Chondrocyte (in vitro differentiated cells): Measurements from ENCODE around the gene GARIN5A. TPM values are rescaled to one million over a fixed set of nuclear protein-coding genes. Genes with fewer than 3 reads are reported as not detected.

Experiments used
- DNase-seq: peaks from one replicate; pipeline ENCODE4 v3.0.0; 2021; ENCODE audit warnings: mixed read lengths, low spot score
- H3K27ac Mint-ChIP-seq: one replicate; pipeline ENCODE4 v1.8.0; 2021; ENCODE audit warnings: mild to moderate bottlenecking, moderate library complexity, mixed read lengths; ENCODE audit not compliant: unreplicated experiment
- H3K27me3 Mint-ChIP-seq: 2 replicates; pipeline ENCODE4 v1.8.0; 2021; ENCODE audit warnings: low read depth, mixed read lengths
- H3K36me3 Mint-ChIP-seq: 2 replicates; pipeline ENCODE4 v1.8.0; 2021; ENCODE audit warnings: low read depth, mixed read lengths
- H3K4me1 Mint-ChIP-seq: 2 replicates; pipeline ENCODE4 v1.8.0; 2021; ENCODE audit warnings: low read depth, mild to moderate bottlenecking, mixed read lengths
- H3K4me3 Mint-ChIP-seq: one replicate; pipeline ENCODE4 v1.8.0; 2021; ENCODE audit warnings: mild to moderate bottlenecking, moderate library complexity, mixed read lengths; ENCODE audit not compliant: unreplicated experiment
- H3K9me3 Mint-ChIP-seq: 2 replicates; pipeline ENCODE4 v1.8.0; 2021; ENCODE audit warnings: low read depth, mixed read lengths
- total RNA-seq: library from RNA; stranded (reverse); gene quantifications from 3 replicates; pipeline ENCODE4 v1.2.1, GENCODE V29; 2021
- TF ChIP-seq, protein P1 (sequence below): fragments of 200-600 bp; sonication (generic); IDR thresholded peaks from 2 replicates; pipeline ENCODE4 v1.5.0; 2021; ENCODE audit warnings: antibody characterized with exemption, mild to moderate bottlenecking, moderate library complexity

GARIN5A gene
- total RNA-seq, 1 donor from 2014 or later: 1.9 TPM

DNA sequence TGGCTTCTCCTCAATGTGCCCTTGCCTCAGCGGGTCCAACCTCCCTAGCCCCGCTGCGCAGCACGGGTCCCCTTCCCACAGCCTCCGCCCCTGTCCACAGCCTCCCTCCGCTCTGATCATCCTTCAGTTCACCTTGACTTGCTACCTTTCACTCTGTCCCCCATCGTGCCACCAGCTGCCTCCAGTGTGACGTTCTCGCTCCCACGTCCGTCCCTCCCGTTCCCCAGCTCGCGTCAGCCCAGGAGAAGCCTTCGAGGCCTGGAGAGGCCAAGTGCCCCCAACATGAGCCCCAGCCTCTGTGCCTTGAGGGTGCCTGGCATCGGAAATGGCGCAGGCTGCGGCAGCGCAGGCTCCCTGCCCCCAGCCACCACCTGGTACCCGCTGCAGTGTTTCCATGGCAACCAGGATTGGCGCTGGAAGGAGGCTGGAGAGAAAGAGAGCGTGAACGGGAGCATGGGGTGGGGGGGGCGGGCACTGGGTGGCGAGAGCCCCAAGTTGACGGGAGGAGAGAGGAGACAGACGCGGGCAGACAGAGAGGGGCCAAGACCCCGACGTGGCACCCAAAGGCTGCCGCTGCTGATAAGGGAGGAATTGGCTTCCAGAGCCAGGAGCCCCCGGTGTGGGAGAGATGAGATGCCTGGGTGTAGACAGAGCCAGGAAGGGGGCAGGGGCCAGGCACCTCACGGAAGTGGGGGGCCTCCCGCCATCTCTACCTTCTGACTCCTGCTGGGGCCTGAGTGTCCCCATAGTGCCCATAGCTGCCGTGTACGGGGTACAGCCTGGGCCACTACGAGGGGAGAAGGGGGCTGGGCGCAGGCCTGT lies 37.9 kb upstream of the GARIN5A start:
- Mint-ChIP-seq H3K4me1 (peaks cover 16% of the 10 kb centered on the region), H3K27ac (no peak overlapping the region), H3K4me3 (no peak overlapping the region), H3K27me3 (no peaks in the 10 kb centered on the region), H3K9me3 (no peaks in the 10 kb centered on the region), H3K36me3 (no peaks in the 10 kb centered on the region)
- DNase-seq: peak; percentile 89
- TF ChIP-seq, protein P1, sequence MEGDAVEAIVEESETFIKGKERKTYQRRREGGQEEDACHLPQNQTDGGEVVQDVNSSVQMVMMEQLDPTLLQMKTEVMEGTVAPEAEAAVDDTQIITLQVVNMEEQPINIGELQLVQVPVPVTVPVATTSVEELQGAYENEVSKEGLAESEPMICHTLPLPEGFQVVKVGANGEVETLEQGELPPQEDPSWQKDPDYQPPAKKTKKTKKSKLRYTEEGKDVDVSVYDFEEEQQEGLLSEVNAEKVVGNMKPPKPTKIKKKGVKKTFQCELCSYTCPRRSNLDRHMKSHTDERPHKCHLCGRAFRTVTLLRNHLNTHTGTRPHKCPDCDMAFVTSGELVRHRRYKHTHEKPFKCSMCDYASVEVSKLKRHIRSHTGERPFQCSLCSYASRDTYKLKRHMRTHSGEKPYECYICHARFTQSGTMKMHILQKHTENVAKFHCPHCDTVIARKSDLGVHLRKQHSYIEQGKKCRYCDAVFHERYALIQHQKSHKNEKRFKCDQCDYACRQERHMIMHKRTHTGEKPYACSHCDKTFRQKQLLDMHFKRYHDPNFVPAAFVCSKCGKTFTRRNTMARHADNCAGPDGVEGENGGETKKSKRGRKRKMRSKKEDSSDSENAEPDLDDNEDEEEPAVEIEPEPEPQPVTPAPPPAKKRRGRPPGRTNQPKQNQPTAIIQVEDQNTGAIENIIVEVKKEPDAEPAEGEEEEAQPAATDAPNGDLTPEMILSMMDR: no peak

DNA sequence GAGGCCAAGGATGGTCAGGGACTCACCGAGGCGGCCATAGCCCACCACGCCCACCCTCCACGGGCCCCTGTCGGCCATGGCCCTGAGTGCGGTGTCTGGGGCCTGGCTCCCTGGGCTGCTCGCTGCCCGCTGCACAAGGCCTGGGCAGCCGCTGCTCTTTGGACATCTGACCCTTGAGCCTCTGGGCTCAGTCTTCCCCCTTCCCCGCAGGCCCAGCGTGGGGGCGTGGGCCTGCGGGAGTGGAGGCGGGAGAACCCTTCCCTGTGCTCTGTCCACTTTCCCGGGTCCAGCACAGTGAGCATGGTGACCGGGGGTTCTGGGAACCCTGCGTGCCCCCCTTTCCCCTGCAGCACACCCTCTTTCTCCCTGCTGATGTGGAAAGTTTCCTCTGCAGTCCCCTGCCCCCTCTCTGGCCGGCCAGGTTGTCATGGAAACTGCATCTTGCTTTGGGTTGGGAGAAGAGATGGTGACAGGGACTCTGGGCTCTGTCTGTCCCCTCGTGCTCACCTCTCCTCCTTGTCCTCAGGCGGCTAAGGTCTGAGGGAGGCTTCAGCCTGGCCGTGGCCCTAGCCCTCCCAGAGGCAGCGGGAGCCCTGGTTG lies 37.2 kb upstream of the GARIN5A start, which contains the start of gene ASPDH:
ASPDH (minus strand) TSS at position 168 of the 600 bp plus-strand sequence; CDS start at position 78, 90 bp downstream.
- TF ChIP-seq, protein P1: no peak
- Mint-ChIP-seq H3K9me3 (no peaks in the 10 kb centered on the region), H3K27ac (no peak within 1 kb of the TSS), H3K4me1 (peaks cover 22% of the 10 kb centered on the region), H3K27me3 (no peaks in the 10 kb centered on the region), H3K36me3 (peaks cover under 1% of the 10 kb centered on the region), H3K4me3 (no peak within 1 kb of the TSS)
- DNase-seq: peak; percentile 77

DNA sequence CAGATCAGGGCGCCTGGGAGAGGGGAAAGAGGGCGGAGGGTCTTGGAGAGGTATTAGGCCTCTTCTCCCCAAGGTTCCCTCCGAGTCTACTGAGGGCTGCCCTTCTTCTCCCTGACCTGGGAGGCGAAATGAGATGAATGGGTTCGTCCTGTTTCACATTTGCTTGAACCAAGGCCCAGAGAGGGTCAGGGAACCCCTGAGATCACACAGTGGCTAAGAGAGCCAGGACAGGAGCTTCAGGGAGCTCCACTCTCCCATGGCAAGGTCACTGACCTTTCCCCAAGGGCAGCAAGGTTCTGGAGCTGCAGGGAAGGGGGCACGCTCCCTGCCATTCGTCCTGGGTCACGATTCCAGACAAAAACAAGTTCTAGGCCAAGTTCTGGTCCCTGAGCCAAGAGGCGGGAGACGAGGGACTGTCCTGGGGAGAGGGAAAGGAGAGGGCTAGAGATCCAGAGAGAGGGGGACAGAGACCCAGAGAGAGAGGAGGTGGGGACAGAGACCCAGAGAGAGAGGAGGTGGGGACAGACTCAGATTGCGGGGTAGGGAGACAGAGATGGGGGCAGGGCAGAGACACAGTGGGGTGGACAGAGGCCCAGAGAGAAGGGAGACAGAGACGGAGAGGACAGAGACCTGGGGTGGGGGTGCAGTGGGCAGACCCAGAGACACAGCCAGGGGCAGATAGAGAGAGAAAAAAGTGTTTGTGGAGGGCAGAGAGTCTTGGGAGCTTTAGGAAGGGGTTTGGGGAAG lies 36.5 kb upstream of the GARIN5A start:
- no peaks in the 10 kb centered on the region for H3K27me3 Mint-ChIP-seq
- DNase-seq: peak; percentile 42
- TF ChIP-seq, protein P1: no peak
- H3K9me3 Mint-ChIP-seq: no peaks in the 10 kb centered on the region
- H3K4me3 Mint-ChIP-seq: no peak overlapping the region
- peaks cover 25% of the 10 kb centered on the region for H3K4me1 Mint-ChIP-seq
- H3K36me3 Mint-ChIP-seq: peaks cover 1% of the 10 kb centered on the region
- no peak overlapping the region for H3K27ac Mint-ChIP-seq

DNA sequence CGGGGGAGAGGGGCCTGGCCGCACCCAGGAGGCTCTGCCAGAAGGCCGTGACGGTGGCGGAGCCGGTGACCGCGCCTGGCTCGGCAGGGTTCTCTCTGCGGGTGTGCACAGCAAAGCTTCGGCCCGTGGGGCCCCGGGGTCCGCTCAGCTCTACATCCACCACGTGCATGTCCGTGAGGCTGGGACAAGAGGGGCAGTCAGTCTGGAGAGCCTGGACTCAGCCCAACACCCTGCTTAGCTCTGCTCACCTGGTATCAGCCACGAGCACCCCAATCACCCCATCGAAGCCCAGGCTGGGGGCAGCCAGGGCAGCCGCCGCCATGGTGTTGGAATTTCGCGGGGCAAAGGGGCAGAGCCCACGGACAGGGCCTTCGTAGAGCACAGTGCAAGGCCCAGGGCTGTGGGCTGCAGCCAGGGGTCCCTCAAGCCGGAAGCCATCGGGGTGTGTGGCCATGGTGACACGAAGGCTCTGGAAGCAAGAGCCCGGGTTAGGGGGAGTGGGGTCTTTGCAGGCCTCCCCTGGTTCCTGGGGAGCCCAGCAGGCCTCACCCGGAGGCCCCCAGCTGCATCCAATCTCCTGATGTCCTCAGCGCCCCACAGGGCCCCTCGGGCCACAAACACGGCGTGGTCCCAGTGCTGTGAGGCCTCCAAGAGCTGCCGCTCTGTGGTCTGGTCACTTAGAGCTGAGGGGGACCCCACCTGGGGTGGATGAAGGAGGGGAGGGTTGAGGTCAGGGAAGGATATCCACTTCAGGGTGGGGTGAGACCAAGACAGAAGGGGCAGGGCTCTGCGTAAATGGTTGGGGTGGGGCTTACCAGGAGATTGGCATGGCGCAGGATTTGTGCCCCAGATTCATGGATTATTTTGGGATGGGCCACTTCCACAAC lies 35.7 kb upstream of the GARIN5A start:
- Mint-ChIP-seq H3K27ac (no peak overlapping the region), H3K4me3 (no peak overlapping the region)

More for the DNA sequence above, 35.7 kb upstream of the GARIN5A start:
- peaks cover 25% of the 10 kb centered on the region for H3K4me1 Mint-ChIP-seq
- DNase-seq: peak; percentile 94
- H3K36me3 Mint-ChIP-seq: peaks cover 1% of the 10 kb centered on the region
- no peaks in the 10 kb centered on the region for H3K27me3 Mint-ChIP-seq
- TF ChIP-seq, protein P1: no peak
- H3K9me3 Mint-ChIP-seq: no peaks in the 10 kb centered on the region
